Measurements from ENCODE around the gene TACC2.

DNA sequence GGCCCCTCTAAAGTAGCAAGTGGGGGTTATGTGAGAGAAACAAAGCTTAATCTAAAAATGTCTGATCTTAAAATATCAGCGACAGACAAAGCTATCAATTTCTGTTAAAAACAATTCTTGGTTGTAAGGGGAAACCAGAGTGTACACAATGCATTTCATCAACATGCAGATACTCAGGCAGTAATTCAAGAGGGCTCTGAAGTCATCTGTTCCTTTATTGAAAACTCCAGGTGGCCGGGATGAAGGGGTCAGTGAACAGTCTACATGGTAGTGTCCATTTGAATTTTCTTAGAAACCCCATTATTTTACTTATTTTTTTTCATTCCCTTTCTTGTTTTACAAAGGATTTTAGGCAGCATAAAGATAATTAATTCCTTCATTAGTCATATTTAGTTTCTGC, 245.5 kb downstream of the TACC2 start:
- TF ChIP-seq CTCF (IDR thresholded peaks at IDR 0.05) = no peak
- no peak for TF ChIP-seq EZH2 (IDR thresholded peaks at IDR 0.05; ENCODE audit: borderline replicate concordance, insufficient read depth, low read depth, low read length, poor library complexity, severe bottlenecking)

Measured in B cell (primary cell).